Stimulated activated CD8-positive, alpha-beta memory T cell treated with anti-CD3 and anti-CD28 coated beads, Interleukin-12 subunit alpha, Interleukin-12 subunit beta, amount 100 ng/mL, for 4 hours (primary cell): ENCODE data around the gene NOD2.

ENCODE experiments used
- DNase-seq: peaks from one replicate; pipeline ENCODE4 v3.0.0-alpha.2; 2020; ENCODE audit warnings: low read depth

The NOD2 gene

DNA sequence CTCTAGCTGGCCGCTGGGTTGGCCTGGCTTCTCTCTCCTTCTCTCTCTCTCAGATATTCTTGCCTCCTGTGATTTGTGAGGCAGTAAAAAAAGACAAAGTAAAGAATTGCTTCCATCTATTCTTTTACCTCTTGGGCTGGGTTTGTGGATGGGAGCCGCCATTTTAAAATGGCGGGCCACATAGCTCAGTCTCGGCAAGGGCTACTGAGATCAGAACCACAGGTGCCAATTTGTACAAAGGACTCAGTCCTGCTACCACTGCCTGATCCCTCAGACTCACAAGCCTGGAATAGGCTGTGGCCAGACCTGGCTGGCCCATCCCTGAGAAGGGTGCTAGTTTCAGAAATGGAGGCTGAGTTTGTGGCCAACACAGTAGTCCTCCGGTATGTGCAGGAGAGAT, 24.1 kb downstream of the NOD2 start:
- DNase-seq = no peak

DNA sequence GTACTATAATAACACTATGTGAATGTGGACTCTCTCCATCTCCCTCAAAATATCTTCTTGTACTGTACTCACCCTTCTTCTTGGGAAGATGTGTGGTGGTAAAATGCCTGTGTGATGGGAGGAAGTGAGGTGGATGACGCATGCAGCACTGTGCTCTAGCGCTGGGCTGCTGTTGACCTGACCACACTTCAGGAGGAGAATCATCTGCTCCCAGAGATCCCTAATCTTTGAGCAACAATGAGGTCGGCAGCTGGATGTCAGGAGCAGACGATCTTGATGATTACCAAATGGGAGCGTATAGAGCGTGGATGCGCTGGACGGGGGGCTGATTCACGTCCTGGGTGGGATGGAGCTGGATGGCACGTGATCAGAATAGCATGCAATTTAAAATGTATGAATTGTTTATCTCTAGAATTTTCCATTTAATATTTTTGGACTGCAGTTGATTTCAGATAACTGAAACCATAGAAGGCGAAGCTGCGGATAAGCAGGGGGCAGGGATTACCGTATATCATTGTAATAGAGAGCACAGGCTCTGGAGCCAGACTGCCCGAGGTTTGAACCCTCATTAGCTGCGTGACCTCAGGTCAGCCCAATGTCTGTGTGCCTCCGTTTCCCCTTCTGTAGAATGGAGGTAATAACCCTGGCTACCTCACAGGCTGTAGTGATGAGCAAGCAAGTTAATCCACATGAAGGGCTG, 24.8 kb downstream of the NOD2 start:
- DNase-seq = no peak

DNA sequence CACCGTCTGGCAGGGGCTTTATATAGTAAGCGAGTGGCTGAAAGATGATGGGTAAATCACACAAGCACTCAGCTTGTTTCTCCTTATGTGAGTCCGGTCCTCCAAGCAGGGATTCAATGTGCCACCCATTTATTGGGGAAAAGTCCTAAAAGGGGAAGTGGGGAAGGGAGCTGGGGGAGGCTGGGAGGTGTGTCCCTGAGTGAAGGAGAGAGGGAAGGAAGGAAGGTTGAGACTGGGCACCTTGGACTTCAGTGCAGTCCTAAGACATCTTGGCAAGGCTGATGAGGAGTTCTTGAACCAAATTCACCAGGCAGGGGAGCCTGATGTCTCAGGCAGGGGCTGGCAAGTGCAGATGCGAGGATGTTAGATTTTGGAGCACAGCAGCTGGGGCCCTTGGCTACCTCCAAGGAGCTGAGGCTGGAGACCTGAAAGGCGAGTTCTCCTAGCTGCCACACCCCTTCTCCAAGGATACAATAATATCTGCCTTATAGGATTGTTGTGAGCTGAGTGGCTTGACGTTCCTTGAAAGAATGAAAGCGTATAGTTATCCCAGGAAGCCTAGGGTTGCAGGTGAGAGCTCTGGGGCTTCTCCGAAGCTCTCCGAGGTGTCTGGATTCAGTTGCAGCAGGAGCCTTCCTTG, 25.5 kb downstream of the NOD2 start:
- DNase-seq = no peak

DNA sequence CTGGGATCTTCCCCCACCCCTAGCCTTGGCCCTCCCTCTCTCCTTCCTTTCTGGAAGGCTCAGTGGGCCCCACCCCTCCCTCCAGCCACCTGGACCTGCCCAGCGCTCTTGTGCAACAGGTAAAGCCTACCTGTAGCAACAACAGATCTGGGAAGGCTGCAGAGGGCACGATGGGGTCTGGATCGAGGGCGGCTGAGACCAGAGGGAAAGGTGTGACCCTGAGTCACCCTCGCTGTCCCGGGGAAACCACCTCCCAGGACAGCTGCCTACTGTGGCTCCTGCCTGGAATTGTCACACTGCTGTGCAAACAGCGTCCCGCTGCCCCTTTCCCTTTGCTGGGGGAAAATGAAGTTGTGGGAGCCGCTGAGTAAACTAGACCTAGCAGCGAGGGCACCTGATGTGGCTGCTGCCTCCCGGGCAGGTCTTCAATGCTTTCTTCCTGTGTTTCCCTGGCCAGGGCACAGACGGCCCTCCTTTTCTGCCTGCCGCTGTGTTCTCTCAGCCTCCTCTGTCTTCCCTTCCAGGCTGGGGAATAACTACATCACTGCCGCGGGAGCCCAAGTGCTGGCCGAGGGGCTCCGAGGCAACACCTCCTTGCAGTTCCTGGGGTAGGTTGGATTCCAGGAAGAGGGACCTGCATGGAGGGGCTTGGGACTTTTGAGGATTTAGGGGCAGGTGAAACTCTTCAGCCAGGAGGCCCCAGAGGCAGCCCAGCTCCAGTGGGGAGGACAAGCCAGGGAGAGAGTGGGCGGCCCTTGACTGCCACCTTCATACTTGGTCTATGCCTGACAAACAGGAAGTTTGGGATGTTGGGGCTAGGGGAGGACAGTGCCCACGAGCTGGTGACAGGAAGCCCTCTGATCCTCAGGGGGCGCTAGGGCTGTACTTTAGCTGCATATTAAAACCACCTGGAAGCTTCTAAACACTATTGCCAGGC, 26.3 kb downstream of the NOD2 start:
- DNase-seq = no peak

DNA sequence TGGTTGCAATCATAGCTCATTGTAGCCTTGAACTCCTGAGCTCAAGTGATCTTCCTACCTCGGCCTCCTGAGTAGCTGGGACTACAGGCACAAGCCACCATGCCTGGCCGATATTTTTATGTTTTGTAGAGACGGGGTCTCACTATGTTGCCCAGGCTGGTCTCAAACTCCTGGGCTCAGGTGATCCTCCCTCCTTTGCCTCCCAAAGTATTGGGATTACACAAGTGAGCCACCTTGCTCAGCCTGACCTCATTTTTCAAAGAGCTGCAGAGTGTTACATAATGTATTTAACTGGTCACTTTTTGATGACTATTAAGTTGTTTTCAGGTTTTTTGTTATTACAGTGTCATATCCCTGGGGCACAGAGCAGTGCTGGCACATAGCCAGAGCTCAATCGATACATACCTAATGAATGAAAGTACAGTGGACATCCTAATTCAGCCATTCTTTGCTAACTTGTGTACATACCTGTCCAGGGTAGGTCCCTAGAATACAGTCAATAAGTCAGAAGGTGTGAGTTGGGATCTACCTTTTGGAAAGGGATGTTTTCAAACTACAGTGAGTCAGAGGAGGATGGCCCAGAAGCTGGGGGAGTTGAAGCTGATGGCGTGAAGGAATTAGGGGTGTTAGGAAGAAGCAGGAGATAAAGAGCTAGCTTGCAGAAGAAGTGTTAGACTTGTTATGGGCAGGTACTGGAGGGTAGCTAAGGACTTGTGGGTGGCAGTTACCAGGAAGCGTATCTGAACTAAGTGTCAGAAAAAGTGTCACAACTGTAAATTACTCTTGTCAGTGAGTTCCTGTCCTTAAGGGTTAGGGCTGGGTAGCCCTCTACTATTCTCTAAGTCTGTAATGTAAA, 28.4 kb downstream of the NOD2 start:
- no peak for DNase-seq

DNA sequence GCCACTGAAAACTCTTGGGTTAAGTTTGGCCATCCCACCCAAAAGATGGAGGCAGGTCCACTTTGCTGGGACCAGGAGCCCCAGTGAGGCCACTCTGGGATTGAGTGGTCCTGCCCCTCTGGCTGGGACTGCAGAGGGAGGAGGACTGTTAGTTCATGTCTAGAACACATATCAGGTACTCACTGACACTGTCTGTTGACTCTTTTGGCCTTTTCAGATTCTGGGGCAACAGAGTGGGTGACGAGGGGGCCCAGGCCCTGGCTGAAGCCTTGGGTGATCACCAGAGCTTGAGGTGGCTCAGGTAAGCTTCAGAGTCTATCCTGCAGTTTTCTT, 29.0 kb downstream of the NOD2 start:
- no peak for DNase-seq

DNA sequence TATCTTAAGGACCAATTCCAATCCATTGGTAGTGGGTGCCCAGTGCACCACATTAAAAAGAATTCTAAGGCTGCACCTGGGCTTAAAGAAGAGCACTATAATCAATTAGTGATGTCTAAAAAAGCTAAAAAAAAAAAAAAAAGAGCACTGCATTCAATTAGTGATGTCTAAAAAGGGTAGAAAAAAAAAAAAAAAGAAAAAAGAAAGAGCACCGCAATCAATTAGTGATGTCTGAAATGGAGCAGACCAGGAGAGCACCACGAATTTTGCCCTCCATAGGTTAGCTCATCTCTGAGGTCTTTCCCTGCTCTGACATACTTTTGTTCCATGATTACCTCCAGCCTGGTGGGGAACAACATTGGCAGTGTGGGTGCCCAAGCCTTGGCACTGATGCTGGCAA, 29.6 kb downstream of the NOD2 start:
- no peak for DNase-seq

DNA sequence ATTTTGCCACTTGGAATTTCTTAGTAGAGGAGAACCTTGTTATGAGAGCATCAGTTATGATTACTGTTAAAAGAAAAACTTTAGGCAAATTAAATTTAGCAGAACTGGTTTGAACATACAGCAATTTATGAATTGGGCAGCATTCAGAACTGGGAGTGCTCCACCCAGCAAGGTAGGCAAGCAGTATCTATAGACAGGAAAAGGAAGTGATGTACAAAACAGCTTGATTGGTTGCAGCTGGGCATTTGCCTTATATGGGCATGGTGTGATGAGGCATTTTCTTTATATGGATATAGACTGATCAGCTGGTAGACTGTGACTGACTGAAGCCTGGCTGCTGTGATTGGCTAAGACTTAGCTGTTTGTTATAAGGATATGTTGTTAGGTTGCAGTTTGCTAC, 30.9 kb downstream of the NOD2 start:
- DNase-seq = no peak

DNA sequence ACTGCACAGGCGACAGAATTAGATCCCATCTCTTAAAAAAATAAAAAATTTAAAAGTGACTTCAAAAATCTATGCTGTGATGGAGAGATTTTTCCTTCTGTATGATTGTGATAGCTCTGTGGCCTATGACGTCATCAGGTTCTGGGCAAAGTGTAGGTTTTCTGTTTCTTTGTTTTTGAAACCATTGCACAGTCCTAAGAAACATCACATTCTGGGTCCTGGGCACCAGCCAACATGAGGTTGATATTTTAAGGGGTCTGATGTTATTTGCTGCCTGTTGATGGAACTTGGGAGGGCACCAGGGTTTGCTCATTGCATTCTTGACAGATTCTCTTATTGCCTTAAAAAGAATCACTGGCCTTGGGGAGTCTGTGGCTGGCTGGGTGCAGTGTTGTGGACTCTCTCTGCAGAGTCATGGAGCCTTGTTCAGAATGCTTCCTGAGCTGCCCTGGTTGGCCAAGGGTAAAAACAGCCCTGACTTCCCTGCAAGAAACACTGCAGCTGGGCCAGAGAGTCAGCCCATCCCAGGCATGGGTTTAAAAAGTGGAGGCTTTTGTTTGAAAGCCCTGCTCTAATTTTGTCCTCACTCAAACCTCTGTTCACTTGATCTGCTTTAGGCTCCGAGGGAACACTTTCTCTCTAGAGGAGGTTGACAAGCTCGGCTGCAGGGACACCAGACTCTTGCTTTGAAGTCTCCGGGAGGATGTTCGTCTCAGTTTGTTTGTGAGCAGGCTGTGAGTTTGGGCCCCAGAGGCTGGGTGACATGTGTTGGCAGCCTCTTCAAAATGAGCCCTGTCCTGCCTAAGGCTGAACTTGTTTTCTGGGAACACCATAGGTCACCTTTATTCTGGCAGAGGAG, 38.0 kb downstream of the NOD2 start:
- DNase-seq = no peak

DNA sequence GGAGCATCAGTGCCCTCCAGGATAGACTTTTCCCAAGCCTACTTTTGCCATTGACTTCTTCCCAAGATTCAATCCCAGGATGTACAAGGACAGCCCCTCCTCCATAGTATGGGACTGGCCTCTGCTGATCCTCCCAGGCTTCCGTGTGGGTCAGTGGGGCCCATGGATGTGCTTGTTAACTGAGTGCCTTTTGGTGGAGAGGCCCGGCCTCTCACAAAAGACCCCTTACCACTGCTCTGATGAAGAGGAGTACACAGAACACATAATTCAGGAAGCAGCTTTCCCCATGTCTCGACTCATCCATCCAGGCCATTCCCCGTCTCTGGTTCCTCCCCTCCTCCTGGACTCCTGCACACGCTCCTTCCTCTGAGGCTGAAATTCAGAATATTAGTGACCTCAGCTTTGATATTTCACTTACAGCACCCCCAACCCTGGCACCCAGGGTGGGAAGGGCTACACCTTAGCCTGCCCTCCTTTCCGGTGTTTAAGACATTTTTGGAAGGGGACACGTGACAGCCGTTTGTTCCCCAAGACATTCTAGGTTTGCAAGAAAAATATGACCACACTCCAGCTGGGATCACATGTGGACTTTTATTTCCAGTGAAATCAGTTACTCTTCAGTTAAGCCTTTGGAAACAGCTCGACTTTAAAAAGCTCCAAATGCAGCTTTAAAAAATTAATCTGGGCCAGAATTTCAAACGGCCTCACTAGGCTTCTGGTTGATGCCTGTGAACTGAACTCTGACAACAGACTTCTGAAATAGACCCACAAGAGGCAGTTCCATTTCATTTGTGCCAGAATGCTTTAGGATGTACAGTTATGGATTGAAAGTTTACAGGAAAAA, 38.8 kb downstream of the NOD2 start:
- DNase-seq = no peak

DNA sequence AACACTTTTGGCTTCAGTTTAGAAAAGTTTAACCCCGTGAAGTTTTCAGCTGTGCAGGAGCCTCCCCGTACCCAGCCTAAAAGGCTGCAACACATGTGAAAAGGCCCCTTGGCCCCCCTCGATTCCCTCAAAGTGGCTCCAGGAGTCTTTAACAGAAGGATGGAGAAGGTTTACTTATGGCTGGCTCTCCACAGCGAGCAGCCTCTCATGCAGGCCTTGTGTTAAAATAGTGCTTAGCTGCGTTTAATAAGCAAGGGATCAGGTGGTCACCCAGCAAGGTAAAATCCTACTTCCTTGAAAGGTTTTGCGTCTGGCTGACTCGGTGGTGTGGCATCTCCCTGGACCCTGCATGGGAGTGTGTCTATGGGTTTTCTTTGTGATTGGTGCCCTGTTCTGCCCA, 40.1 kb downstream of the NOD2 start:
- no peak for DNase-seq

DNA sequence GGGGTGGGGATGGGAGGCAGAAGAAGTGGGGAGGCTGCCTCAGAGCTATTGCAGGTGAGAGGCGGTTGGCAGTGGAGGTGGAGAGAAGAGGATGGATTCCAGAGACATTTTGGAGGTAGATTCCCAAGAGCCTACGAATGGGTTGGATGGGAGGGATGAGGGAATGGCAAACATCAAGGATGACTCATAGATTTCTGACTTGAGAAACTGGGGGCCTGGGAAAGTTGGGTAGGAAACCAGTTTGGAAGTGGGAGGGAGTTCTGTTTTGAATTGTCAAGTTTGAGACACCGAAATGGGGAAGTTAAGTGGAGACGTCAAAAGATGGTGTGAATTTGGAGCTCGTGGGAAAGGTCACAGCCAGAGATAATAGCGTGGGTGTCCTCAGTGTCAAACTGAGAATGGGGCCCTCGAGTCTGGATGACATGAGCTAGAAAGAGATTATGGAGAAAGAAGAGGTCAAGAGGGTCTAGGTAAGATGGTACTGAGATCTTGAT, 42.3 kb downstream of the NOD2 start:
- no peak for DNase-seq

DNA sequence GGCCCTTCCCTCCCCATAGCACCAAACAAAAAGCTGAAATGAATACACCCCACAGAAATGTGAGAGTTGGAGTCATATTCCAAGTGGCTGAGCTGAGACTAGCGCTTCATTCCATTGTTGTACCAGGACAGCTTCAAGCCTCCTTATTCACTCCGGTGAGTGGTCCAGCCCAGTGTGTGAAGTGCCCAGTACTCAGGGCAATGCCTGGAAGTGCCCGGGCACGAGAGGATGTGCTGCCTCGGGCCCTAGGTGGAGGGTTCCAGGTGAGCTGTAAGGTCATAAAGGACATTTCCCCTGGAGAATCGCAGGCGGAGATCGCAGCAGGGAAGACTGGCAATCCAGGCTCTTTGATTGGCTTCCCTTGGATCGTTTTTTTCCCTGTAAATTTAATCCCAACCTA, 43.0 kb downstream of the NOD2 start:
- DNase-seq = no peak

DNA sequence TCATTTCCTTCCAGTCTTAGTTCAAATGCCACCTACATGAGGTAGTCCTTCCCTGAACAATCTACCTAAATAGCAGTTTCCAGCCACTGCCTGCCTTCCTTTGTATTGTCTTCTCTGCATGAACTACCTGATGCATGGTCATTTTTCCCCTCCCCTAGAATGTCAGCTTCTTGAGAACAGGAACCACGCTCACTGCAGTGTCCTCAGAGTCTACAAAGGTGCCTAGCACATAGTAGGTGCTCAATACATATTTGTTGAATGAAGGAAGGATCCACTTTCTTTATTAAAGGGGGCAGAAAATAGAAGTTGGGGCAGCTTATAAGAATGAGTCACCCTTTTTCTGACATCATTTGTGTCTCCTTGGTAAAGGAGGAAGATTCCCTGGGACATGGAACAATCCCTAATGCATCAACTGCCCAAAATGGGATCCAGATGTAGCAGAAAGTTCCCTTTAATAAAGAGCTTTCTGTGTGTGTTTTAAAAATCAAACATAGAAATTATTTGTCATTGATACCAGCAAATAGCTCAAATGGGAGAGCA, 44.1 kb downstream of the NOD2 start:
- DNase-seq = no peak

DNA sequence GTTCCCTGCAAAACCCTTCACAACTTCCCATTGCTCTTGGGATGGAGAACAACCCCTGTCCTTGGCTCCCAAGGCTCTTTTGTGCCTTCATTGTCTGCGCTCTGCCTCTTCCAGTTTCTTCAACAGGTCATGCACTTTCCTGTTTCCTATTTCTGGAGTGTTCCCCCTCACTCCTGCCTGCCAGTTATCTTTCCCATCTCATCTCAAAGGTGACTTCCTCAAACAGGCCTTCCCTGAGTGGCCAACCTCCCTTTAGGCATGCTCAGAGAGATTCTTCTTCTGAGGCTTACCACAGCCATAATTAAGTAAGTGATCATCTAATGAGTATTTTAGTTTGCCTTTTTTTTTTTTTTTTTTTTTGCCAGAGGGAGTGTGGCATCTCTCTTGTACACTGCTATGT, 45.6 kb downstream of the NOD2 start:
- no peak for DNase-seq

DNA sequence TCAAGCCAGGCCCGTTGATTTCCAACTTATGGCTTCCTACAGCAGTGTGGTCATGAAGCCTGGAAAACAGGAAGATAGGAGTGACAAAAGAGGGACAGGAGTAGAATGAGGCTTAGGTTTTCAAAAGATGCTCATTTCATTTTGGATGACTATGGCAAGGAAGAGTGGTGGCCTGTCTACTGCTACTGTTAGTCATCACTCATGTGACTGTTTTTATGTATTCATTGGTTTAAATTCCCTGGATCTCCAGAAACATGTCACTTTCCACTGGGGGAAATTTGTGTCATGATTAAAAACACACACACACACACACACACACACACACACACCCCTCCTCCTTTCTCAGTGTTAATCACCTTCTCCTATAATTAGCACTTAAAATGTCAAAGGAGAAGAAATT, 47.3 kb downstream of the NOD2 start:
- no peak for DNase-seq

DNA sequence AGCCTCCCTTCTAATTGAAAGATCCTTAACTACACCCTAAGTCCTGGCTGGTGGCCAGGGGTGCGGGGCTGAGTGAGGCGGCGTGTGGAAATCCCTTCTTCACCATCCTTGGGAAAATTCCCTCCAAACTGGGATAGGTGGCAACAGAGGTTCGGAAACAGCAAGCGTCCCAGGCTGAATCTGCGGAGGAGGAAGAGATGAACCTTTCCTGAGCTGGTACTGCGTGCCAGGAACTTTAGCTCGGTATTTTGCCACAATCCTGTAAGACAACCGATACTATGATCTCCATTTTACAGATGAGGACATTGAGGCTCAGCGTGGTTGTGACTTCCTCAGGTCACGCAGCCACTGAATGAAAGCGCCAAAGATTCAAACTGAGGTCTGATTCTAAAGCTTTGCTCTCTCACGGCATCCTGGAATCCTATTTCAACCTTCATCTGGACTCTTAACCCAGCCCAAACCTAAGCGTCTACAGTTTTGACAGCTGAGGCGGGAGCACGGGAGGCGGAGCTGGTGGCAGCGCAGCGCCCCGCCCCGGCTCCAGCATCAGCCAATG, 47.9 kb downstream of the NOD2 start:
- DNase-seq = no peak

DNA sequence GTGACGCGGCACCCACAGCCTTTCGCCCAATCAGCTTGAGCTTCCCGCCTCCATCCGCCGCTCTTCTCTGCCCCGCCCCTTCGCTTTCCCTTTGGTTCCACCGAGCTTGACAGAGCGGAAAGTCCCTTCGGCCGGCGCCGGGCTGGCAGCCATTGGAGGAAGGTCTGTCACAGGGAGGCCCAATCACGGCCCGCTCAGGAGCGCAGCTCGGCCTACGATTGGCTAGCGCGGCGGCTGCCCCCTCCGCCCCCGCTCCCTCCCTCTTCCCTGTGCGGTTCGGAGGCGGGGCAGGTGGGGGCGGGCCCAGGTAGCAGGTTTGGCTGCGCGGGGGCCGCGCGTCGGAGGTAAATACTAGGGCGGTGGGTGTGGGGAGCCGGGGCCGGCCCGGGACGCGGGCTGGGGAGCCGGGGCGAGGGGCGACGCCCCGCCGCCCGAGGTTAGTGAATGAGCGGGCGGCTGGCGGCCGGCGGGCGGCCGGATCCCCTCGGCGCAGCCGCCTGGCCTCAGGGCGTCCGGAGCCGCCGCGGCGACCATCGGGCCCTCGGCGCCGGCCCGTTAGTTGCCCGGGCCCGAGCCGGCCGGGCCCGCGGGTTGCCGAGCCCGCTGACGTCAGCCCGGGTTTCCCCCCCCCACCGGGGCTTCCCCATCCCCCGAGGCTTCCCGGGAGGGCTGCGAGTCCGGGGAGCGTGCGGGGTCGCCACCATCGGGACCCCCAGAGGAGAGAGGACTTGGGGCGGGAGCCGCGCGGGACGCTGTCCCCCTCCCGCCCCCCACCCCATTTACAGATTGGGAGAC, 48.6 kb downstream of the NOD2 start, which contains the start of gene CYLD:
TSS of gene CYLD (plus strand) at position 306 of the 795 bp plus-strand sequence. CDS start 7,613 bp downstream, outside the sequence.
- DNase-seq = peak; percentile 99
